HepG2 (cell line): ENCODE data around the gene SPIN1. TPM values are rescaled to one million over a fixed set of nuclear protein-coding genes. Genes with fewer than 3 reads are reported as not detected.

Experiments used
- ATAC-seq: fragments of 200-7000 bp; cut with Tn5 transposase; 3 replicates; pipeline ENCODE4 v1.9.1; 2020; ENCODE audit warnings: mild to moderate bottlenecking, moderate library complexity
- BruUV-seq: library from RNA; stranded (reverse); fragments of 400-500 nt; replicated peaks from 2 replicates; lab custom pipeline; 2021; lab: Mats Ljungman, UMichigan
- CTCF ChIA-PET: fragments of 300-600 bp; formaldehyde crosslinking; extraction: SDS; loops from one replicate; lab custom pipeline; 2021; ENCODE audit warnings: low total read pairs, inconsistent platforms, low intra/inter-chr PET ratio; lab: Yijun Ruan, JAX
- POLR2A ChIA-PET: fragments of 350-600 bp; sonication (Branson Sonifier 250); formaldehyde crosslinking; loops from one replicate; lab custom pipeline; 2020; ENCODE audit warnings: antibody characterized with exemption, inconsistent platforms; lab: Yijun Ruan, JAX
- DNase-seq: peaks from one replicate; pipeline ENCODE4 v3.0.0-alpha.2; 2015; ENCODE audit warnings: low spot score
- FAIRE-seq: peaks from 3 replicates; lab custom pipeline; 2011; peaks lifted over from hg19 to GRCh38; lab: Jason Lieb, UNC
- H2AFZ ChIP-seq: one replicate; pipeline ENCODE4 v1.6.1; 2011; ENCODE audit warnings: low read length, inconsistent platforms
- H3K27ac ChIP-seq: fragments of 300-600 bp; 3 replicates; pipeline ENCODE4 v1.8.0; 2011; ENCODE audit warnings: mixed run types, mild to moderate bottlenecking, mixed read lengths, low read length, inconsistent platforms; ENCODE audit not compliant: insufficient read depth; ENCODE audit errors: extremely low read length
- H3K27me3 ChIP-seq, 2 experiments: fragments of 200-600 bp in 1 of 2; 2 replicates in 1 of 2; 3 replicates in 1 of 2; pipeline versions ENCODE4 v1.6.0 to v1.8.0; 2011; ENCODE audit warnings: low read length in 2 of 2, mild to moderate bottlenecking in 2 of 2, moderate library complexity in 2 of 2, inconsistent platforms in 1 of 2; ENCODE audit not compliant: insufficient read depth in 2 of 2, control insufficient read depth in 1 of 2
- H3K36me3 ChIP-seq, 2 experiments: fragments of 200-600 bp in 1 of 2; replicated peaks in 1 of 2; 2 replicates in 1 of 2; 3 replicates in 1 of 2; pipeline versions ENCODE4 v1.5.1 to v1.8.0; 2011; ENCODE audit warnings: low read length in 2 of 2, inconsistent platforms in 1 of 2; ENCODE audit not compliant: insufficient read depth in 2 of 2, control insufficient read depth in 1 of 2
- H3K4me1 ChIP-seq: 2 replicates; pipeline ENCODE4 v1.5.1; 2012; ENCODE audit warnings: low read length, inconsistent platforms; ENCODE audit not compliant: insufficient read depth
- H3K4me2 ChIP-seq: 2 replicates; pipeline ENCODE4 v1.6.0; 2011; ENCODE audit warnings: low read depth, low read length, inconsistent platforms
- H3K4me3 ChIP-seq, 3 experiments: fragments of 200-600 bp in 1 of 3; sonication (generic), shearing (Covaris generic) in 1 of 3; replicated peaks in 1 of 3; 2 replicates each; pipeline ENCODE4 v1.5.1; 2011 to 2016; ENCODE audit warnings: low read length in 3 of 3, inconsistent platforms in 2 of 3, low read depth in 2 of 3, mild to moderate bottlenecking in 2 of 3, control low read depth in 1 of 3, mixed read lengths in 1 of 3; ENCODE audit not compliant: insufficient read depth in 1 of 3
- H3K79me2 ChIP-seq: one replicate; pipeline ENCODE4 v1.6.1; 2011; ENCODE audit warnings: low read length, inconsistent platforms; ENCODE audit not compliant: insufficient read depth
- H3K9ac ChIP-seq: 2 replicates; pipeline ENCODE4 v1.6.0; 2011; ENCODE audit warnings: mild to moderate bottlenecking, low read depth, low read length, inconsistent platforms; ENCODE audit not compliant: insufficient read depth
- H3K9me3 ChIP-seq: 2 replicates; pipeline ENCODE4 v1.5.1; 2012; ENCODE audit warnings: mild to moderate bottlenecking, low read length
- H4K20me1 ChIP-seq: 2 replicates; pipeline ENCODE4 v1.6.0; 2011; ENCODE audit warnings: inconsistent platforms, mild to moderate bottlenecking, low read length, moderate library complexity; ENCODE audit not compliant: insufficient read depth
- ATF2 ChIP-seq: sonication (generic); formaldehyde crosslinking; IDR thresholded peaks from 2 replicates; pipeline ENCODE4 v1.4.0; 2020; ENCODE audit warnings: missing genetic modification reagents
- ELF3 ChIP-seq: IDR thresholded peaks from 2 replicates; pipeline ENCODE4 v1.6.1; 2016; ENCODE audit warnings: missing genetic modification reagents, missing compliant biosample characterization
- FOXA3 ChIP-seq: IDR thresholded peaks from 2 replicates; pipeline ENCODE4 v1.6.1; 2016; ENCODE audit warnings: missing genetic modification reagents, missing compliant biosample characterization
- KLF12 ChIP-seq: sonication (generic); formaldehyde crosslinking; IDR thresholded peaks from 2 replicates; pipeline ENCODE4 v1.4.0; 2020; ENCODE audit warnings: missing genetic modification reagents, borderline replicate concordance
- MEIS2 ChIP-seq: sonication (generic); formaldehyde crosslinking; IDR thresholded peaks from 2 replicates; pipeline ENCODE4 v1.9.0; 2021; ENCODE audit warnings: mild to moderate bottlenecking, missing genetic modification reagents
- NFE2L1 ChIP-seq: sonication (generic); formaldehyde crosslinking; IDR thresholded peaks from 2 replicates; pipeline ENCODE4 v1.4.0; 2020; ENCODE audit warnings: missing genetic modification reagents, mild to moderate bottlenecking, borderline replicate concordance
- NFYB ChIP-seq: sonication (generic); formaldehyde crosslinking; IDR thresholded peaks from 2 replicates; pipeline ENCODE4 v1.4.0; 2020; ENCODE audit warnings: missing genetic modification reagents
- RFX3 ChIP-seq: IDR thresholded peaks from 2 replicates; pipeline ENCODE4 v1.6.1; 2016; ENCODE audit warnings: missing biosample characterization, missing genetic modification reagents
- SAFB2 ChIP-seq: sonication (generic); formaldehyde crosslinking; IDR thresholded peaks from 2 replicates; pipeline ENCODE4 v1.5.1; 2020; ENCODE audit warnings: missing genetic modification reagents, low read depth, mild to moderate bottlenecking, borderline replicate concordance
- TFDP2 ChIP-seq: sonication (generic); formaldehyde crosslinking; IDR thresholded peaks from 2 replicates; pipeline ENCODE4 v1.4.0; 2020; ENCODE audit warnings: missing genetic modification reagents
- ZBTB44 ChIP-seq: sonication (generic); formaldehyde crosslinking; IDR thresholded peaks from 2 replicates; pipeline ENCODE4 v1.4.0; 2020; ENCODE audit warnings: missing genetic modification reagents
- ZFP41 ChIP-seq: sonication (generic); formaldehyde crosslinking; IDR thresholded peaks from 2 replicates; pipeline ENCODE4 v1.4.0; 2020; ENCODE audit warnings: mild to moderate bottlenecking, missing genetic modification reagents, borderline replicate concordance
- ZNF136 ChIP-seq: sonication (generic); formaldehyde crosslinking; IDR thresholded peaks from 2 replicates; pipeline ENCODE4 v1.8.1; 2022; ENCODE audit warnings: low read depth, mild to moderate bottlenecking, moderate library complexity, missing genetic modification reagents
- ZNF143 ChIP-seq: sonication (generic); formaldehyde crosslinking; IDR thresholded peaks from 2 replicates; pipeline ENCODE4 v1.4.0; 2020; ENCODE audit warnings: missing genetic modification reagents
- ZNF574 ChIP-seq: sonication (generic); formaldehyde crosslinking; IDR thresholded peaks from 2 replicates; pipeline ENCODE4 v1.4.0; 2020; ENCODE audit warnings: missing genetic modification reagents
- ZNF639 ChIP-seq: conservative IDR thresholded peaks from 2 replicates; pipeline ENCODE4 v1.6.1; 2018; ENCODE audit warnings: missing genetic modification reagents
- ZNF644 ChIP-seq: IDR thresholded peaks from 2 replicates; pipeline ENCODE4 v1.6.1; 2016; ENCODE audit warnings: low read depth
- WGBS: methylation state at CpG from one replicate; pipeline ENCODE4 v1.1.6; 2017; ENCODE audit warnings: low lambda C conversion rate; 5-methylcytosine and 5-hydroxymethylcytosine counted together
- in situ Hi-C: cut with HindIII; loops from 2 replicates; pipeline ENCODE4 v1.10.0; 2017; ENCODE audit warnings: low pct_unique_long_range_greater_than_20kb; ENCODE audit not compliant: extremely low pct_ligation_motif_present
- intact Hi-C: fragments of 100-400 bp; cut with micrococcal nuclease; formaldehyde crosslinking; loops from one replicate; pipeline ENCODE4 v1.10.0; 2022; ENCODE audit not compliant: unreplicated experiment
- polyA plus RNA-seq, 8 experiments: library from polyadenylated mRNA; depleted of rRNA in 3 of 8; stranded (reverse) in 7 of 8; unstranded in 1 of 8; fragments of >200 nt; fragmentation: Illumina TruSeq in 4 of 8; extraction: Trizol in 4 of 8; gene quantifications; 2 replicates each; pipeline versions ENCODE4 v1.2.1 to v1.2.3, GENCODE V29; 2011 to 2016; ENCODE audit warnings: low read depth in 4 of 8, missing spikeins in 1 of 8, mixed read lengths in 1 of 8; ENCODE audit not compliant: insufficient read depth in 1 of 8
- total RNA-seq, 5 experiments: library from RNA; depleted of rRNA; stranded (reverse); fragments of >200 nt; fragmentation: Illumina TruSeq; extraction: Trizol; gene quantifications; 2 replicates each; pipeline ENCODE4 v1.2.3, GENCODE V29; 2016; ENCODE audit warnings: low read depth in 1 of 5

SPIN1 gene
- total and polyA plus RNA-seq, 2 of the 13 experiments (the other 11 are each of a cell fraction or from before 2014, with no cell fraction given) = 20.0 to 24.3 TPM

GRCh38 chr9:88358723-88359122 lies 29.5 kb upstream of the SPIN1 start (continued):
- TF ChIP-seq TFDP2 (CRISPR knock-in tag) (no peak), SAFB2 (CRISPR knock-in tag) (no peak), NFE2L1 (CRISPR knock-in tag) (no peak), MEIS2 (CRISPR knock-in tag) (no peak), ZNF644 (CRISPR knock-in tag) (no peak), ZNF574 (CRISPR knock-in tag) (no peak), NFYB (CRISPR knock-in tag) (no peak), ELF3 (CRISPR knock-in tag) (no peak)

GRCh38 chr9:88359974-88360373 lies 28.3 kb upstream of the SPIN1 start:
- in situ Hi-C loops (no loop called here), intact Hi-C loops (no loop called here)
- Histone ChIP-seq H3K27me3 (no peaks in the 10 kb centered on the region), H3K4me1 (no peaks in the 10 kb centered on the region), H2AFZ (no peak overlapping the region), H3K4me2 (no peak overlapping the region), H3K9me3 (no peaks in the 10 kb centered on the region), H3K36me3 (no peaks in the 10 kb centered on the region), H3K79me2 (no peaks in the 10 kb centered on the region), H3K4me3 (no peak overlapping the region), H3K9ac (no peak overlapping the region), H4K20me1 (no peaks in the 10 kb centered on the region), H3K27ac (no peak overlapping the region)
- ATAC-seq = no peak
- no peak for DNase-seq
- no peak for FAIRE-seq
- 60% methylated on average over 3 of the region's 3 CpGs for WGBS
- POLR2A ChIA-PET = no interaction called here
- CTCF ChIA-PET = no interaction called here
- BruUV-seq = no TSS peak
- TF ChIP-seq ZFP41 (CRISPR knock-in tag) (no peak), FOXA3 (CRISPR knock-in tag) (no peak), ZNF143 (no peak), ZBTB44 (CRISPR knock-in tag) (no peak), ATF2 (no peak), ZNF639 (CRISPR knock-in tag) (no peak), ZNF136 (no peak), RFX3 (CRISPR knock-in tag) (no peak), KLF12 (no peak)
